Nephron progenitor cell (in vitro differentiated cells): ENCODE measurements around the gene DDX10.
"Not testable (repeated sequence)": the region's sequence is repeated elsewhere in the genome, so short reads cannot be mapped to it uniquely, and the experiment has no call there.

ENCODE experiments used
- DNase-seq: peaks from one replicate; pipeline ENCODE4 v3.0.0; 2021
- H3K27ac Mint-ChIP-seq: 2 replicates; pipeline ENCODE4 v1.8.0; 2021; ENCODE audit warnings: mild to moderate bottlenecking, moderate library complexity, mixed read lengths
- H3K27me3 Mint-ChIP-seq: 2 replicates; pipeline ENCODE4 v1.8.0; 2021; ENCODE audit warnings: mild to moderate bottlenecking, low read depth, mixed read lengths; ENCODE audit not compliant: poor library complexity
- H3K36me3 Mint-ChIP-seq: 2 replicates; pipeline ENCODE4 v1.8.0; 2021; ENCODE audit warnings: low read depth, mixed read lengths
- H3K4me1 Mint-ChIP-seq: 2 replicates; pipeline ENCODE4 v1.8.0; 2021; ENCODE audit warnings: mixed read lengths
- H3K4me3 Mint-ChIP-seq: 2 replicates; pipeline ENCODE4 v1.8.0; 2021; ENCODE audit warnings: mild to moderate bottlenecking, moderate library complexity, mixed read lengths
- H3K9me3 Mint-ChIP-seq: 2 replicates; pipeline ENCODE4 v1.8.0; 2021; ENCODE audit warnings: mild to moderate bottlenecking, moderate library complexity, mixed read lengths
- CTCF ChIP-seq: fragments of 200-600 bp; sonication (generic); IDR thresholded peaks from 2 replicates; pipeline ENCODE4 v1.5.0; 2021; ENCODE audit warnings: antibody characterized with exemption

Gene DDX10

GRCh38 chr11:108807262-108807661 lies 142.4 kb downstream of the DDX10 start:
- no peaks in the 10 kb centered on the region for H3K27me3 Mint-ChIP-seq
- H3K4me1 Mint-ChIP-seq = no peaks in the 10 kb centered on the region
- H3K9me3 Mint-ChIP-seq = no peaks in the 10 kb centered on the region
- no peak overlapping the region for H3K27ac Mint-ChIP-seq
- H3K4me3 Mint-ChIP-seq = no peak overlapping the region
- no peak for DNase-seq
- TF ChIP-seq CTCF = no peak
- peaks cover 10% of the 10 kb centered on the region for H3K36me3 Mint-ChIP-seq

GRCh38 chr11:108813086-108813485 lies 148.2 kb downstream of the DDX10 start:
- no peak for TF ChIP-seq CTCF
- H3K27ac Mint-ChIP-seq = no peak overlapping the region
- H3K9me3 Mint-ChIP-seq = peaks cover 6% of the 10 kb centered on the region
- no peak for DNase-seq
- no peaks in the 10 kb centered on the region for H3K27me3 Mint-ChIP-seq
- no peak overlapping the region for H3K4me3 Mint-ChIP-seq
- H3K36me3 Mint-ChIP-seq = peaks cover 27% of the 10 kb centered on the region
- H3K4me1 Mint-ChIP-seq = no peaks in the 10 kb centered on the region

DNA sequence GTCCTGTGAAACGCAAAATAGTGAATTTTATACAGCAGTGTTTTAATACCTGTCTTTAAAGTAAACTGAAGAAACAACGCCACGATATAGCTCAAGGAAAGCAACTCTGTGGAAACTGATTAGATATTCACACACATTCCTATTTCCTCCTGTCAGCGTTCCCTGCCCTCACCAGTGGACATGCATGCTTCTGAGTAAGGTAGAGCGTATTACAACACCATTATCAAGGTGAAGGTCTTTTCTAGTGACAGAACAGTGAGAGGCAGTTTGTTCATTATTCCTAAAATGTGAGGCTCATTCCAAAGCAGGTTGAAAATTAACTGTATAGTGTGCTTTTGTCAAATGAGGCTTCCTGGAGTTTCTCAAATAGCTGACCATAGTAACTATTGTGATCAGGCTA lies 153.1 kb downstream of the DDX10 start:
- H3K27me3 Mint-ChIP-seq = no peaks in the 10 kb centered on the region
- no peak for TF ChIP-seq CTCF
- no peak overlapping the region for H3K27ac Mint-ChIP-seq
- peaks cover 22% of the 10 kb centered on the region for H3K36me3 Mint-ChIP-seq
- H3K4me1 Mint-ChIP-seq = peaks cover 15% of the 10 kb centered on the region
- H3K4me3 Mint-ChIP-seq = no peak overlapping the region
- no peak for DNase-seq
- H3K9me3 Mint-ChIP-seq = peaks cover 6% of the 10 kb centered on the region

GRCh38 chr11:108818971-108819370 lies 154.1 kb downstream of the DDX10 start:
- Mint-ChIP-seq H3K4me1 (peaks cover 15% of the 10 kb centered on the region), H3K4me3 (no peak overlapping the region), H3K27me3 (no peaks in the 10 kb centered on the region), H3K36me3 (peaks cover 22% of the 10 kb centered on the region), H3K27ac (no peak overlapping the region), H3K9me3 (peaks cover 6% of the 10 kb centered on the region)
- no peak for TF ChIP-seq CTCF
- DNase-seq = no peak

DNA sequence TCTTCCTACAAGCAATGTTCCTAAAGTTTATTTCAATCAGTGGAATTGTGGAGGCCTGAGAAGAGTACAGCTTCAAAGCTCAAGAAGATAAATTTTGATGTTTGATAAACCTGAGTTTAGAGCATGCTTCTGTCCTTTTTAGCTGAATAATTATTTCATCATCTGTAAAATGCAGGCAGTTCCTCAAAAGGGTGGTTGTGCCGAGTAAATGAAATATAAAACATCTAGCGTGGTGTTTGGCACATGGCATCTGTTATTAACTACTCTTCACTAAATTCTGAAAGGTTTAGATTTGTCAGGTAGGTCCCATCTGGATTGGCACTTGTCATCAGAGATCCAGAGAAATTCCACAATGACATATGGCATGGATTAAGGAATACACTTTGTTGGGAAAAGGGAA lies 155.1 kb downstream of the DDX10 start:
- no peak for DNase-seq
- Mint-ChIP-seq H3K4me3 (no peak overlapping the region), H3K9me3 (peaks cover 6% of the 10 kb centered on the region), H3K4me1 (peaks cover 15% of the 10 kb centered on the region), H3K27ac (no peak overlapping the region), H3K36me3 (peaks cover 17% of the 10 kb centered on the region), H3K27me3 (no peaks in the 10 kb centered on the region)
- no peak for TF ChIP-seq CTCF

DNA sequence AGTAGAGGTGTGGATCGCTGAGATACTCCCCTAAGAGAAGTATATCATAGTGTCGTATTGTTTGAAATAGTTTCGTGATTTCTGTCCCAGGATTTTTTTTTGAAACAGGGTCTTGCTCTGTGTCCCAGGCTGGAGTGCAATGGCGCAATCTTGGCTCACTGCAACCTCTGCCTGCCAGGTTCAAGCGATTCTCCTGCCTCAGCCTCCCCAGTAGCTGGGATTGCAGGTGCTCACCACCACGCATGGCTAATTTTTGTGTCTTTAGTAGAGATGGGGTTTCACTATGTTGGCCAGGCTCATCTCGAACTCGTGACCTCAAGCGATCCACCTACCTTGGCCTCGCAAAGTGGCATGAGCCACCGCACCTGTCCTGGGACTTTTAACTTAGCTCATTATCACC lies 159.1 kb downstream of the DDX10 start:
- peaks cover 11% of the 10 kb centered on the region for H3K4me1 Mint-ChIP-seq
- not testable (repeated sequence) for H3K27ac Mint-ChIP-seq, H3K27me3 Mint-ChIP-seq, DNase-seq, H3K4me3 Mint-ChIP-seq
- peaks cover 11% of the 10 kb centered on the region for H3K9me3 Mint-ChIP-seq
- peaks cover 13% of the 10 kb centered on the region for H3K36me3 Mint-ChIP-seq
